ELF-1 (cell line): ENCODE measurements around the gene POLR1A.

Source experiments
- DNase-seq: peaks from one replicate; pipeline ENCODE4 v3.0.0-alpha.2; 2016; ENCODE audit warnings: low read depth, low spot score

The POLR1A gene

GRCh38 chr2:86038291-86039081, 67.2 kb downstream of the POLR1A start:
- no peak for DNase-seq

GRCh38 chr2:86037795-86038192, 67.9 kb downstream of the POLR1A start:
- DNase-seq: no peak

GRCh38 chr2:86037141-86037794, 68.4 kb downstream of the POLR1A start:
- no peak for DNase-seq

GRCh38 chr2:86036669-86037138, 69.0 kb downstream of the POLR1A start:
- no peak for DNase-seq

- DNase-seq: peak; percentile 49
Observed at GRCh38 chr2:86035883-86036668, 69.6 kb downstream of the POLR1A start.

GRCh38 chr2:86035376-86035882, 70.3 kb downstream of the POLR1A start:
- DNase-seq: no peak

- no peak for DNase-seq
Observed at GRCh38 chr2:86033751-86034692, 71.7 kb downstream of the POLR1A start.

- no peak for DNase-seq
Observed at GRCh38 chr2:86032861-86033595, 72.7 kb downstream of the POLR1A start.

- DNase-seq: no peak
Observed at GRCh38 chr2:86031606-86032005, 74.1 kb downstream of the POLR1A start.

- DNase-seq: no peak
Observed at GRCh38 chr2:86031151-86031550, 74.5 kb downstream of the POLR1A start.

GRCh38 chr2:86029873-86030272, 75.8 kb downstream of the POLR1A start:
- no peak for DNase-seq

GRCh38 chr2:86028766-86029381, 76.8 kb downstream of the POLR1A start:
- no peak for DNase-seq

GRCh38 chr2:86027922-86028765, 77.5 kb downstream of the POLR1A start:
- no peak for DNase-seq

GRCh38 chr2:86027196-86027921, 78.3 kb downstream of the POLR1A start:
- no peak for DNase-seq

- DNase-seq: no peak
Observed at GRCh38 chr2:86026744-86027065, 79.0 kb downstream of the POLR1A start.

- no peak for DNase-seq
Observed at GRCh38 chr2:86025976-86026743, 79.5 kb downstream of the POLR1A start.

- DNase-seq: no peak
Observed at GRCh38 chr2:86025229-86025820, 80.4 kb downstream of the POLR1A start.
